Endothelial cell of umbilical vein (primary cell): ENCODE data around the gene DIPK1C. TPM values are rescaled to one million over a fixed set of nuclear protein-coding genes. Genes with fewer than 3 reads are reported as not detected.

Source experiments
- BruUV-seq: library from RNA; stranded (reverse); fragments of 400-500 nt; replicated peaks from 2 replicates; lab custom pipeline; 2021; lab: Mats Ljungman, UMichigan
- CTCF ChIA-PET: fragments of 300-600, 350-600 bp; sonication (Branson Sonifier 250); formaldehyde crosslinking; loops from one replicate; lab custom pipeline; 2021; ENCODE audit warnings: antibody characterized with exemption, inconsistent platforms; lab: Charles Lee
- POLR2A ChIA-PET: fragments of 300-600, 350-600 bp; sonication (Branson Sonifier 250); formaldehyde crosslinking; loops from one replicate; lab custom pipeline; 2021; ENCODE audit warnings: antibody characterized with exemption, inconsistent platforms; lab: Charles Lee
- DNase-seq: peaks from one replicate; pipeline ENCODE4 v3.0.0-alpha.2; 2011; ENCODE audit warnings: low read depth, low spot score
- FAIRE-seq: peaks from 2 replicates; lab custom pipeline; 2011; peaks lifted over from hg19 to GRCh38; lab: Jason Lieb, UNC
- H2AFZ ChIP-seq: 2 replicates; pipeline ENCODE4 v1.6.0; 2012; ENCODE audit warnings: low read depth, low read length, control low read depth, inconsistent platforms
- H3K27ac ChIP-seq: 2 replicates; pipeline ENCODE4 v1.5.1; 2011; ENCODE audit warnings: low read depth, mild to moderate bottlenecking, control low read depth, low read length, moderate library complexity; ENCODE audit not compliant: insufficient read depth
- H3K27me3 ChIP-seq, 2 experiments: 2 replicates each; pipeline versions ENCODE4 v1.6.0 to v1.6.1; 2011; ENCODE audit warnings: low read length in 2 of 2, mixed read lengths in 1 of 2; ENCODE audit not compliant: control insufficient read depth in 2 of 2, insufficient read depth in 2 of 2
- H3K36me3 ChIP-seq, 2 experiments: 2 replicates in 1 of 2; 3 replicates in 1 of 2; pipeline ENCODE4 v1.5.1; 2011; ENCODE audit warnings: low read length in 2 of 2, mild to moderate bottlenecking in 1 of 2, moderate library complexity in 1 of 2; ENCODE audit not compliant: control insufficient read depth in 2 of 2, insufficient read depth in 2 of 2; ENCODE audit errors: extremely low read depth in 1 of 2
- H3K4me1 ChIP-seq: 3 replicates; pipeline ENCODE4 v1.5.1; 2011; ENCODE audit warnings: mild to moderate bottlenecking, low read length; ENCODE audit not compliant: control insufficient read depth, insufficient read depth; ENCODE audit errors: extremely low read depth
- H3K4me2 ChIP-seq: 2 replicates; pipeline ENCODE4 v1.6.1; 2011; ENCODE audit warnings: low read length, control low read depth, mixed read lengths; ENCODE audit not compliant: insufficient read depth
- H3K4me3 ChIP-seq, 3 experiments: fragments of 200-600 bp in 1 of 3; sonication (generic), shearing (Covaris generic) in 1 of 3; replicated peaks in 1 of 3; 2 replicates each; pipeline ENCODE4 v1.5.1; 2011 to 2016; ENCODE audit warnings: control low read depth in 3 of 3, low read length in 3 of 3, mild to moderate bottlenecking in 2 of 3, inconsistent platforms in 1 of 3, low read depth in 1 of 3, moderate library complexity in 1 of 3; ENCODE audit not compliant: insufficient read depth in 1 of 3
- H3K79me2 ChIP-seq: 2 replicates; pipeline ENCODE4 v1.6.0; 2012; ENCODE audit warnings: low read length, inconsistent platforms; ENCODE audit not compliant: control insufficient read depth, insufficient read depth
- H3K9ac ChIP-seq: replicated peaks from 2 replicates; pipeline ENCODE3; 2011; ENCODE audit warnings: low read length, control low read depth; ENCODE audit not compliant: insufficient read depth; ENCODE audit errors: extremely low read depth
- H3K9me1 ChIP-seq: replicated peaks from 3 replicates; pipeline ENCODE4 v1.6.0; 2011; ENCODE audit warnings: mild to moderate bottlenecking, low read length; ENCODE audit not compliant: control insufficient read depth, insufficient read depth; ENCODE audit errors: extremely low read depth
- H3K9me3 ChIP-seq: replicated peaks from 2 replicates; pipeline ENCODE4 v1.5.1; 2012; ENCODE audit warnings: low read length, inconsistent platforms; ENCODE audit not compliant: control insufficient read depth, insufficient read depth
- H4K20me1 ChIP-seq: replicated peaks from 2 replicates; pipeline ENCODE3; 2011; ENCODE audit warnings: mild to moderate bottlenecking, low read length; ENCODE audit not compliant: control insufficient read depth, insufficient read depth; ENCODE audit errors: extremely low read depth
- EZH2 ChIP-seq: IDR thresholded peaks from 2 replicates; pipeline ENCODE4 v1.6.1; 2012; ENCODE audit warnings: borderline replicate concordance, low read depth, mild to moderate bottlenecking, moderate library complexity, low read length, inconsistent platforms; ENCODE audit not compliant: severe bottlenecking
- FOS ChIP-seq: IDR thresholded peaks from 2 replicates; pipeline ENCODE4 v1.6.1; 2011; ENCODE audit warnings: mild to moderate bottlenecking, low read length, moderate library complexity, borderline replicate concordance; ENCODE audit not compliant: insufficient read depth
- GATA2 ChIP-seq: IDR thresholded peaks from 2 replicates; pipeline ENCODE4 v1.7.0; 2011; ENCODE audit warnings: low read depth, mild to moderate bottlenecking, moderate library complexity, mixed read lengths, low read length; ENCODE audit not compliant: insufficient read length, insufficient read depth
- JUN ChIP-seq: IDR thresholded peaks from 2 replicates; pipeline ENCODE4 v1.6.1; 2011; ENCODE audit warnings: borderline replicate concordance, low read depth; ENCODE audit not compliant: insufficient read length, insufficient read depth
- MYC ChIP-seq: IDR thresholded peaks from one replicate; pipeline ENCODE4 v1.6.1; 2011; ENCODE audit warnings: mild to moderate bottlenecking, low read depth, low read length
- POLR2AphosphoS5 ChIP-seq: IDR thresholded peaks from 2 replicates; pipeline ENCODE4 v1.6.1; 2012; ENCODE audit warnings: low read depth, mild to moderate bottlenecking, control low read depth, low read length, moderate library complexity; ENCODE audit not compliant: insufficient read depth
- dilution Hi-C: fragments of 300-500 bp; cut with MboI; formaldehyde crosslinking; loops from one replicate; pipeline ENCODE4 v1.15.0; 2019; ENCODE audit warnings: low sequenced_read_pairs; ENCODE audit not compliant: extremely low pct_ligation_motif_present
- intact Hi-C: fragments of 100-400 bp; cut with micrococcal nuclease; formaldehyde crosslinking; loops from one replicate; pipeline ENCODE4 v1.10.0; 2022
- polyA plus RNA-seq, 4 experiments: library from polyadenylated mRNA; depleted of rRNA in 3 of 4; stranded (reverse) in 3 of 4; unstranded in 1 of 4; fragments of >200 nt; gene quantifications; 2 replicates each; pipeline versions ENCODE4 v1.2.1 to v1.2.3, GENCODE V29; 2011 to 2012; ENCODE audit warnings: missing spikeins in 1 of 4
- total RNA-seq: library from RNA; stranded (reverse); gene quantifications from 2 replicates; pipeline ENCODE4 v1.2.3, GENCODE V29; 2021

Gene DIPK1C
- total and polyA plus RNA-seq, 2 donors (not counting 3 experiments of a cell fraction or from before 2014, with no cell fraction given) = not detected

GRCh38 chr18:74425876-74426275, 31.2 kb downstream of the DIPK1C start:
- no peak for DNase-seq
- H3K4me2 ChIP-seq = no peak overlapping the region
- ChIA-PET POLR2A (no interaction called here), CTCF (no interaction called here)
- no peaks in the 10 kb centered on the region for H3K36me3 ChIP-seq
- dilution Hi-C loops = no loop called here
- no peak overlapping the region for H3K27ac ChIP-seq
- H3K9ac ChIP-seq = no peak overlapping the region
- no peaks in the 10 kb centered on the region for H3K9me1 ChIP-seq
- peaks cover 2% of the 10 kb centered on the region for H3K9me3 ChIP-seq
- no TSS peak for BruUV-seq
- TF ChIP-seq POLR2AphosphoS5 (no peak), FOS (no peak), EZH2 (no peak), GATA2 (no peak)
- no peaks in the 10 kb centered on the region for H3K79me2 ChIP-seq
- H3K27me3 ChIP-seq = no peaks in the 10 kb centered on the region
- H4K20me1 ChIP-seq = no peaks in the 10 kb centered on the region
- no peaks in the 10 kb centered on the region for H3K4me1 ChIP-seq
- intact Hi-C loops = no loop called here
- no peak overlapping the region for H3K4me3 ChIP-seq
- H2AFZ ChIP-seq = no peak overlapping the region
- no peak for FAIRE-seq

GRCh38 chr18:74425161-74425560, 31.9 kb downstream of the DIPK1C start:
- no peaks in the 10 kb centered on the region for H3K79me2 ChIP-seq
- BruUV-seq = no TSS peak
- CTCF ChIA-PET = no interaction called here
- no peaks in the 10 kb centered on the region for H3K27me3 ChIP-seq
- no peaks in the 10 kb centered on the region for H3K36me3 ChIP-seq
- no peaks in the 10 kb centered on the region for H3K9me1 ChIP-seq
- no peak for DNase-seq
- no peak for TF ChIP-seq FOS
- no peak for TF ChIP-seq MYC
- TF ChIP-seq EZH2 = no peak
- no peak for TF ChIP-seq POLR2AphosphoS5
- no peak for TF ChIP-seq JUN
- peaks cover 2% of the 10 kb centered on the region for H3K9me3 ChIP-seq
- no peak overlapping the region for H3K4me2 ChIP-seq
- H3K27ac ChIP-seq = no peak overlapping the region
- no peak for FAIRE-seq
- intact Hi-C loops (no loop called here), dilution Hi-C loops (no loop called here)
- no peaks in the 10 kb centered on the region for H4K20me1 ChIP-seq
- POLR2A ChIA-PET = no interaction called here
- no peaks in the 10 kb centered on the region for H3K4me1 ChIP-seq
- H3K4me3 ChIP-seq = no peak overlapping the region
- no peak overlapping the region for H3K9ac ChIP-seq
- H2AFZ ChIP-seq = no peak overlapping the region
